ENCODE data around the gene GGA2.

Gene GGA2

DNA sequence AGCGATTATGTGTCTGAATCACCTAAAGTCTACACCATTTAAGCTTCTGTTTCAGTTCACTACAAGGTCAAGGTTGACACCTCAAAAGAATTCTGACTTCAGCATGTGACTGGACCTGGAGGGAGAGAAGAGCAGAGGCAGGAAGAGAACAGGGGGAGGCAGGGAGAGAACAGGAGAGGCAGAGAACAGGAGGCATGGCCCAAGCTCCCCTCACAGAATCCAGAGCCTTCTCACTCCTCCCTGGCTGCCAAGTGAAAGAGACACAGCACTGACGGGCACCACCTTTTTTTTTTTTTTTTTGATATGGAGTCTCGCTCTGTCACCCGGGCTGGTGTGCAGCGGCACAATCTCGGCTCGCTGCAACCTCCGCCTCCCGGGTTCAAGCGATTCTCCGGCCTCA, 11.4 kb downstream of the GGA2 start:
- TF ChIP-seq POLR2AphosphoS5 (IDR thresholded peaks at IDR 0.05; ENCODE audit: low read depth, low read length) (no peak), FOXP2 (optimal IDR thresholded peaks at IDR 0.05; ENCODE audit: borderline replicate concordance, extremely low read depth, extremely low read length, insufficient read depth) (no peak), SIN3A (IDR thresholded peaks at IDR 0.05; ENCODE audit: borderline replicate concordance, insufficient read depth, low read length) (no peak), TAF1 (IDR thresholded peaks at IDR 0.05; ENCODE audit: borderline replicate concordance, insufficient read depth, low read length) (no peak)
- TF ChIP-seq, protein P1, sequence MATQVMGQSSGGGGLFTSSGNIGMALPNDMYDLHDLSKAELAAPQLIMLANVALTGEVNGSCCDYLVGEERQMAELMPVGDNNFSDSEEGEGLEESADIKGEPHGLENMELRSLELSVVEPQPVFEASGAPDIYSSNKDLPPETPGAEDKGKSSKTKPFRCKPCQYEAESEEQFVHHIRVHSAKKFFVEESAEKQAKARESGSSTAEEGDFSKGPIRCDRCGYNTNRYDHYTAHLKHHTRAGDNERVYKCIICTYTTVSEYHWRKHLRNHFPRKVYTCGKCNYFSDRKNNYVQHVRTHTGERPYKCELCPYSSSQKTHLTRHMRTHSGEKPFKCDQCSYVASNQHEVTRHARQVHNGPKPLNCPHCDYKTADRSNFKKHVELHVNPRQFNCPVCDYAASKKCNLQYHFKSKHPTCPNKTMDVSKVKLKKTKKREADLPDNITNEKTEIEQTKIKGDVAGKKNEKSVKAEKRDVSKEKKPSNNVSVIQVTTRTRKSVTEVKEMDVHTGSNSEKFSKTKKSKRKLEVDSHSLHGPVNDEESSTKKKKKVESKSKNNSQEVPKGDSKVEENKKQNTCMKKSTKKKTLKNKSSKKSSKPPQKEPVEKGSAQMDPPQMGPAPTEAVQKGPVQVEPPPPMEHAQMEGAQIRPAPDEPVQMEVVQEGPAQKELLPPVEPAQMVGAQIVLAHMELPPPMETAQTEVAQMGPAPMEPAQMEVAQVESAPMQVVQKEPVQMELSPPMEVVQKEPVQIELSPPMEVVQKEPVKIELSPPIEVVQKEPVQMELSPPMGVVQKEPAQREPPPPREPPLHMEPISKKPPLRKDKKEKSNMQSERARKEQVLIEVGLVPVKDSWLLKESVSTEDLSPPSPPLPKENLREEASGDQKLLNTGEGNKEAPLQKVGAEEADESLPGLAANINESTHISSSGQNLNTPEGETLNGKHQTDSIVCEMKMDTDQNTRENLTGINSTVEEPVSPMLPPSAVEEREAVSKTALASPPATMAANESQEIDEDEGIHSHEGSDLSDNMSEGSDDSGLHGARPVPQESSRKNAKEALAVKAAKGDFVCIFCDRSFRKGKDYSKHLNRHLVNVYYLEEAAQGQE (IDR thresholded peaks at IDR 0.05; ENCODE audit: insufficient read depth in 1 of 2, low read depth in 2 of 2, low read length in 2 of 2), result no peak

DNA sequence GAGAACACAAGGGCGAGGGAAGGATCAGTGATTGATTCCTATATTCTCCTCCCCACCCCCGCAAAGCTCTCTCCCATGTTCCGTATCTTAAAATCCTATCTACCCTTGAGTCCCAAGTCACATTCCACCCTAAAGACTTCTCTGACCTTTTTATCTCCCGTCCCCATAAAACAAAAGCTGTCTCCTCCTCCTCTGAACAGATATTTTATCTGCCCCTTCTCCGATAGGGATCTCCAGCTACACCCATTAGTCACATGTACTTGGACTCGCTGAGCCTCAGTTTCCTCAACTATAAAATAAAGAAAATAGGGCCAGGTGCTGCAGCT, 12.8 kb downstream of the GGA2 start:
- no peak for TF ChIP-seq SIN3A (IDR thresholded peaks at IDR 0.05; ENCODE audit: borderline replicate concordance, insufficient read depth, low read length)
- TF ChIP-seq, protein P1 (IDR thresholded peaks at IDR 0.05; ENCODE audit: insufficient read depth in 1 of 2, low read depth in 2 of 2, low read length in 2 of 2), result no peak

DNA sequence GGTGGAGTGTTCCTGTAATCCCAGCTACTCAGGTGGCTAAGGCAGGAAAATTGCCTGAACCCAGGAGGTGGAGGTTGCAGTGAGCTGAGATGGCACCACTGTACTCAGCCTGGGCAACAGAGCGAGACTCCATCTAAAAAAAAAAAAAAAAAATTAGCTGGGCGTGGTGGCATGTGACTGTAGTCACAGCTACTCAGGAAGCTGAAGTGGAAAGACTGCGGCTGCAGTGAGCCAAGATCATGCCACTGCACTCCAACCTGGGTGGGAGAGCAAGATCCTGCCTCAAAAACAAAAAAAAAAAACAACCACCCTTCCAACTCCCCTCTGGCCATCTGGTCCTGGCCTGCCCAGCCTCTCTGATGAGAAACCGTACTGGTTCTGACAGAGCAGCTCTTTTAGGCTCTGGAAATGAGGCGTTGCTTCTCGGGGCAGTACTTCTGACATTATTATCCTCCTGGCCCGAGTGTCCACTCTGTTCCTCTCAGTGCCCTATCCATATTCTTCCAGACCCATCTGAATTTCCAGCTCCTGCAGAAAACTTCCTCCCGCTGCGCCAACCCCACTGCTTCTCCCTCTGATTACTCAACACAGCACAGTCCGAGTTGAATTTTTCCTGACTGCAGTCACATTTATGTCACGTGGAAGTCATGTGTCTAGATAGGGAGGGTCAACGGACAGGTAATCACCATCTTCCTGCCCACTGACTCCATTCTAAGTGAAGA, 13.3 kb downstream of the GGA2 start:
- TF ChIP-seq SIN3A (IDR thresholded peaks at IDR 0.05; ENCODE audit: borderline replicate concordance, insufficient read depth, low read length) (no peak), POLR2AphosphoS5 (IDR thresholded peaks at IDR 0.05; ENCODE audit: low read depth, low read length) (no peak), TAF1 (IDR thresholded peaks at IDR 0.05; ENCODE audit: borderline replicate concordance, insufficient read depth, low read length) (no peak), FOXP2 (optimal IDR thresholded peaks at IDR 0.05; ENCODE audit: borderline replicate concordance, extremely low read depth, extremely low read length, insufficient read depth) (no peak)
- TF ChIP-seq, protein P1 (IDR thresholded peaks at IDR 0.05; ENCODE audit: insufficient read depth in 1 of 2, low read depth in 2 of 2, low read length in 2 of 2), result no peak

DNA sequence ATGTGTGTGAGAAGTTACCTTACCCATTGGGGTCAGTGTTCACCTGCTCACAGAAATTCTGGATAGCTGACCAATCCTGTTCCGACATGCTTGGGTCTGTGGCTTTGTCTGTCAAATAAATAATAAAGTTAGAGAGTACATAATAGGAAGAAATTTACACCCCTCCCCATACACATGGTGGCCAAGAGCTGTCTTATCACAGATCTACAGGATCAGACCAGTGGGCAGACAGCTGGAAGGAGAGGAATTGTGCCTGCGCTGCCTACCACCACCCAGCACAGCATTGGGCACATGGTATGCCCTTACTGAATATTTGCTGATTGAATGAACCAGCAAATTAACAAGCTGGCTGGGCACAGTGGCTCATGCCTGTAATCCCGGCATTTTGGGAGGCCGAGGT, 14.6 kb downstream of the GGA2 start:
- TF ChIP-seq TAF1 (IDR thresholded peaks at IDR 0.05; ENCODE audit: borderline replicate concordance, insufficient read depth, low read length), result no peak
- no peak for TF ChIP-seq POLR2AphosphoS5 (IDR thresholded peaks at IDR 0.05; ENCODE audit: low read depth, low read length)
- no peak for TF ChIP-seq FOXP2 (optimal IDR thresholded peaks at IDR 0.05; ENCODE audit: borderline replicate concordance, extremely low read depth, extremely low read length, insufficient read depth)
- TF ChIP-seq, protein P1 (IDR thresholded peaks at IDR 0.05; ENCODE audit: insufficient read depth in 1 of 2, low read depth in 2 of 2, low read length in 2 of 2), result no peak
- TF ChIP-seq SIN3A (IDR thresholded peaks at IDR 0.05; ENCODE audit: borderline replicate concordance, insufficient read depth, low read length), result no peak

DNA sequence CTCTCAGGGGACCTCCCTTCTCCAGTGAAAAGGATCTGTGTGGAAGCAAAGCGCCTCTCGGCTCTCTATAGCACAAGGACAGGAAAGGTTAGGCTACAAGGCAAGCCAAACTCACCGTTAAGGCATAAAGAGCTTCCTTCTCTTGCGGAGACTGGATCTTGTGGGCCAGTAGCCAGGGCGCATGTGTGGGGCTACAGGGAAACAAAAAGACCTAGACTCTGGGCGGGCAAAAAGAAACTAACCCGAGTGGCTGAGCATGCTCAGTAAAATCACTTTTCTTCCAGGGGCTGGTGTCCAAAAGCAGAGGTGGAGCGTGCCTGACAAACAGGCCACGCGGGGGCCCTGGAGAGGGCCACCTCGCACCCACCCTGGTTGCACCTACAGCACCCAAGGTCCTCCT, 16.1 kb downstream of the GGA2 start:
- TF ChIP-seq, protein P1 (IDR thresholded peaks at IDR 0.05; ENCODE audit: insufficient read depth in 1 of 2, low read depth in 2 of 2, low read length in 2 of 2), result no peak
- no peak for TF ChIP-seq FOXP2 (optimal IDR thresholded peaks at IDR 0.05; ENCODE audit: borderline replicate concordance, extremely low read depth, extremely low read length, insufficient read depth)
- no peak for TF ChIP-seq TAF1 (IDR thresholded peaks at IDR 0.05; ENCODE audit: borderline replicate concordance, insufficient read depth, low read length)
- TF ChIP-seq SIN3A (IDR thresholded peaks at IDR 0.05; ENCODE audit: borderline replicate concordance, insufficient read depth, low read length), result no peak
- TF ChIP-seq POLR2AphosphoS5 (IDR thresholded peaks at IDR 0.05; ENCODE audit: low read depth, low read length), result no peak
